Measurements from ENCODE around the gene UBE2C.

The UBE2C gene

DNA sequence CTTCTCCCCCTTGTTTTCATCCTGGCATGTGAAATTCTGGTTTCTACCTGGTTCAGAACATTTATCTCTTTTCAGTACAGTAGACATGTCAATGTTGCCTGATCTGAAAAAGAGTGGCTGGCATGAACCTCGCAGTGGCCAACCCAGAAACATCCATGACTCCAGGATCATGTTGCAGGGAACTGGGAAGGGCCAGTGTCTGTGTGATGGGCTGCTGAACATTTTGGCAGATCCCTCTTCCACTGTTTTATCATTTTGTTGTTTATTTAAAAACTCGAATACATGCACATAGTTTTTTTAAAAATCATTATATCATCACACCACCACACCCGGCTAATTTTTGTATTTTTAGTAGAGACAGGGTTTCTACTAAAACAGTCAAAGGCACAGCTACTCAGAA, 39.8 kb upstream of the UBE2C start:
- no peaks in the 10 kb centered on the region for H3K9me3 ChIP-seq (ENCODE audit: insufficient read depth, low read length)
- no peaks in the 10 kb centered on the region for H3K27me3 ChIP-seq (ENCODE audit: low read length)
- H4K20me1 ChIP-seq (ENCODE audit: low read depth, low read length), result no peaks in the 10 kb centered on the region
- no peaks in the 10 kb centered on the region for H3K79me2 ChIP-seq (ENCODE audit: insufficient read depth, low read length)
- H3K36me3 ChIP-seq (ENCODE audit: low read length), result no peaks in the 10 kb centered on the region
- no peak overlapping the region for H3K4me2 ChIP-seq (ENCODE audit: low read depth, low read length, poor library complexity, severe bottlenecking)
- H3K4me3 ChIP-seq (ENCODE audit: insufficient read depth, low read length, poor library complexity, severe bottlenecking), result no peak overlapping the region
- H3K27ac ChIP-seq (ENCODE audit: low read depth, low read length), result no peak overlapping the region
- no peak overlapping the region for H3K9ac ChIP-seq (ENCODE audit: low read length)
- H2AFZ ChIP-seq (ENCODE audit: low read depth, low read length, severe bottlenecking), result no peak overlapping the region
- H3K9me2 ChIP-seq (replicated peaks; ENCODE audit: insufficient read depth, low read length), result no peaks in the 10 kb centered on the region
- TF ChIP-seq EZH2phosphoT487 (conservative IDR thresholded peaks at IDR 0.05; ENCODE audit: low read length), result no peak
- TF ChIP-seq, protein P1, sequence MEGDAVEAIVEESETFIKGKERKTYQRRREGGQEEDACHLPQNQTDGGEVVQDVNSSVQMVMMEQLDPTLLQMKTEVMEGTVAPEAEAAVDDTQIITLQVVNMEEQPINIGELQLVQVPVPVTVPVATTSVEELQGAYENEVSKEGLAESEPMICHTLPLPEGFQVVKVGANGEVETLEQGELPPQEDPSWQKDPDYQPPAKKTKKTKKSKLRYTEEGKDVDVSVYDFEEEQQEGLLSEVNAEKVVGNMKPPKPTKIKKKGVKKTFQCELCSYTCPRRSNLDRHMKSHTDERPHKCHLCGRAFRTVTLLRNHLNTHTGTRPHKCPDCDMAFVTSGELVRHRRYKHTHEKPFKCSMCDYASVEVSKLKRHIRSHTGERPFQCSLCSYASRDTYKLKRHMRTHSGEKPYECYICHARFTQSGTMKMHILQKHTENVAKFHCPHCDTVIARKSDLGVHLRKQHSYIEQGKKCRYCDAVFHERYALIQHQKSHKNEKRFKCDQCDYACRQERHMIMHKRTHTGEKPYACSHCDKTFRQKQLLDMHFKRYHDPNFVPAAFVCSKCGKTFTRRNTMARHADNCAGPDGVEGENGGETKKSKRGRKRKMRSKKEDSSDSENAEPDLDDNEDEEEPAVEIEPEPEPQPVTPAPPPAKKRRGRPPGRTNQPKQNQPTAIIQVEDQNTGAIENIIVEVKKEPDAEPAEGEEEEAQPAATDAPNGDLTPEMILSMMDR (IDR thresholded peaks at IDR 0.05; ENCODE audit: insufficient read depth, low read length, poor library complexity, severe bottlenecking), result no peak
- H3F3A ChIP-seq (ENCODE audit: insufficient read depth), result no peaks in the 10 kb centered on the region

DNA sequence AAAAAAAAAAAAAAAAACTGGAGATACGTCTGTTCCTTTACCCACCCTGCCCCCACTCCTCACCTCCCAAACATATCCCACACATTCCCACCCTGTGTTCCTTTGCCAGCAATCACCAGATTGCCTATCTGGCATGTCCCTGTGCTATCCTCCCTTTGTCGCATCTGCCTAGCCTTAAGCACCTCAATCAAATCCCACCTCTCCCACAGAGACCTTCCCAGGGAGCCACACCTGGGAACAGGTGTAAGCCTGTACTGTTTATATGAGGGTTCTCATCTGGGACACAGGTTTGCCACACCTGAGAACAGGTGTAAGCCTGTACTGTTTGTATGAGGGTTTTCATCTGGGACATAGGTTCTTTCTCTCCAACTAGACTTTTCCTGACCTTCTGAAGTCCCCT, 37.5 kb upstream of the UBE2C start:
- H3K9me3 ChIP-seq (ENCODE audit: insufficient read depth, low read length), result no peaks in the 10 kb centered on the region
- H4K20me1 ChIP-seq (ENCODE audit: low read depth, low read length), result no peaks in the 10 kb centered on the region
- no peaks in the 10 kb centered on the region for H3K79me2 ChIP-seq (ENCODE audit: insufficient read depth, low read length)
- H2AFZ ChIP-seq (ENCODE audit: low read depth, low read length, severe bottlenecking), result no peak overlapping the region
- H3K27ac ChIP-seq (ENCODE audit: low read depth, low read length), result no peak overlapping the region
- H3F3A ChIP-seq (ENCODE audit: insufficient read depth), result no peaks in the 10 kb centered on the region
- TF ChIP-seq EZH2phosphoT487 (conservative IDR thresholded peaks at IDR 0.05; ENCODE audit: low read length), result no peak
- TF ChIP-seq, protein P1 (IDR thresholded peaks at IDR 0.05; ENCODE audit: insufficient read depth, low read length, poor library complexity, severe bottlenecking), result no peak
- H3K4me2 ChIP-seq (ENCODE audit: low read depth, low read length, poor library complexity, severe bottlenecking), result no peak overlapping the region
- H3K27me3 ChIP-seq (ENCODE audit: low read length), result no peaks in the 10 kb centered on the region
- H3K9ac ChIP-seq (ENCODE audit: low read length), result no peak overlapping the region
- H3K9me2 ChIP-seq (replicated peaks; ENCODE audit: insufficient read depth, low read length), result no peaks in the 10 kb centered on the region
- H3K4me3 ChIP-seq (ENCODE audit: insufficient read depth, low read length, poor library complexity, severe bottlenecking), result no peak overlapping the region
- H3K36me3 ChIP-seq (ENCODE audit: low read length), result no peaks in the 10 kb centered on the region

DNA sequence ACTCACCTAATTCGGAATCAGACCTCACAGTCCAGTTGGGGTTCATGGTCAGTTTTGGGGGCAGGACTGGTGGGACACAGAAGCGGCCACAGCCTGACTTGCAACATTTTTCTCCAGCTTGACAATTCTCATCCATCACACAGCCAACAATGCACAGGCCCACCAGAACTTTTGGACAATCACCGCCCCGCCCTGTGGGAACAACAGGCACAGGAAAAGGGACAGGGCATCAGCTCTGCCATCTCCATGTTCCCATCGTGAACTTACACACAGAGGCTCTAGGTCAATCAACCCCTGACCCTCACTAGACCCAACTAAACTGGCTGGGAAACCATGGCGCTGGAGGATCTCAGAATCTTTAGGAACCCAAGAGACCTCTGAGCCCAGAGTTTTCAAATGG, 37.0 kb upstream of the UBE2C start:
- Histone ChIP-seq H3K27me3 (ENCODE audit: low read length) (no peaks in the 10 kb centered on the region), H3K9ac (ENCODE audit: low read length) (no peak overlapping the region), H3K27ac (ENCODE audit: low read depth, low read length) (no peak overlapping the region), H3K9me2 (replicated peaks; ENCODE audit: insufficient read depth, low read length) (no peaks in the 10 kb centered on the region), H4K20me1 (ENCODE audit: low read depth, low read length) (no peaks in the 10 kb centered on the region), H3K4me2 (ENCODE audit: low read depth, low read length, poor library complexity, severe bottlenecking) (no peak overlapping the region), H3K36me3 (ENCODE audit: low read length) (no peaks in the 10 kb centered on the region), H3K79me2 (ENCODE audit: insufficient read depth, low read length) (no peaks in the 10 kb centered on the region), H3K9me3 (ENCODE audit: insufficient read depth, low read length) (no peaks in the 10 kb centered on the region), H3F3A (ENCODE audit: insufficient read depth) (no peaks in the 10 kb centered on the region), H3K4me3 (ENCODE audit: insufficient read depth, low read length, poor library complexity, severe bottlenecking) (no peak overlapping the region), H2AFZ (ENCODE audit: low read depth, low read length, severe bottlenecking) (no peak overlapping the region)
- TF ChIP-seq, protein P1 (IDR thresholded peaks at IDR 0.05; ENCODE audit: insufficient read depth, low read length, poor library complexity, severe bottlenecking), result no peak
- no peak for TF ChIP-seq EZH2phosphoT487 (conservative IDR thresholded peaks at IDR 0.05; ENCODE audit: low read length)
